Right atrium auricular region (tissue), 2 donors: Measurements from ENCODE around the gene YES1. TPM values are rescaled to one million over a fixed set of nuclear protein-coding genes. Genes with fewer than 3 reads are reported as not detected.
"Not testable (repeated sequence)": the region's sequence is repeated elsewhere in the genome, so short reads cannot be mapped to it uniquely, and the experiment has no call there.

ENCODE experiments used
- DNase-seq: peaks from one replicate; pipeline ENCODE4 v3.0.0-alpha.2; 2019; ENCODE audit warnings: low spot score
- H3K27ac ChIP-seq, 2 donors: fragments of 200-600 bp; sonication (generic); 1 replicate in 1 of 2; 2 replicates in 1 of 2; pipeline ENCODE4 v1.5.1; 2016 to 2019
- H3K27me3 ChIP-seq, 2 donors: fragments of 200-600 bp; sonication (generic); one replicate each; pipeline versions ENCODE4 v1.5.1 to v1.6.0; 2017 to 2019
- H3K36me3 ChIP-seq: fragments of 200-600 bp; sonication (generic); one replicate; pipeline ENCODE4 v1.5.1; 2016
- H3K4me1 ChIP-seq, 2 donors: fragments of 200-600 bp; sonication (generic); one replicate each; pipeline versions ENCODE4 v1.5.1 to v1.6.0; 2017 to 2019
- H3K4me3 ChIP-seq, 2 donors: fragments of 200-600 bp; sonication (generic); 1 replicate in 1 of 2; 2 replicates in 1 of 2; pipeline ENCODE4 v1.5.1; 2017 to 2019; ENCODE audit warnings: mild to moderate bottlenecking in 1 of 2, moderate library complexity in 1 of 2
- H3K9me3 ChIP-seq, 2 donors: fragments of 200-600 bp; sonication (generic); one replicate each; pipeline ENCODE4 v1.5.1; 2019
- total RNA-seq, 2 donors: library from RNA; depleted of rRNA; stranded (reverse); fragments of >200 nt; gene quantifications; one replicate each; pipeline ENCODE4 v1.1.0, GENCODE V29; 2016
- TF ChIP-seq, protein P1 (sequence below), 2 donors: fragments of 200-600 bp; sonication (generic); IDR thresholded peaks; one replicate each; pipeline ENCODE4 v1.5.1; 2019; ENCODE audit warnings: antibody characterized with exemption in 2 of 2

The YES1 gene
- total RNA-seq, 2 donors from 2014 or later = 20.3 to 37.3 TPM

DNA sequence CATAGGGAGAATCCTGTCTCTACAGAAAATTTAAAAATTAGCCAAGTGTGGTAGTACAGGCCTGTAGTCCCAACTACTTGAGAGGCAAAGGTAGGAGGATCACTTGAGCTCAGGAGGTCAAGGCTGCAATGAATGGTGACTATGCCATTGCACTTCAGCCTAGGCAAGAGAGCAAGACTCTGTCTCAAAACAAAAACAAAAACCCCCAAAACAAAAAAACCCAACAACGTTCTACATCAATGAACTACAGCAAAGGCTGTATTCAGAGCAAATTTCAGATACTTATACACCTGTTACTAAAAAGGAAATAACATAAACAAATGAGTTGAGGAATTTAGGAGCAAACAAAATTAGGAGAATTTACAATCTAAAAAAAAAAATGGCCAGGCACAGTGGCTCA, 22.6 kb downstream of the YES1 start:
- Histone ChIP-seq H3K4me1 (peaks cover 0 to 18% of the 10 kb centered on the region in 2 donors), H3K9me3 (peaks cover 0 to 7% of the 10 kb centered on the region in 2 donors), H3K36me3 (no peaks in the 10 kb centered on the region), H3K4me3 (no peak overlapping the region), H3K27me3 (no peaks in the 10 kb centered on the region), H3K27ac (no peak overlapping the region)
- TF ChIP-seq, protein P1, sequence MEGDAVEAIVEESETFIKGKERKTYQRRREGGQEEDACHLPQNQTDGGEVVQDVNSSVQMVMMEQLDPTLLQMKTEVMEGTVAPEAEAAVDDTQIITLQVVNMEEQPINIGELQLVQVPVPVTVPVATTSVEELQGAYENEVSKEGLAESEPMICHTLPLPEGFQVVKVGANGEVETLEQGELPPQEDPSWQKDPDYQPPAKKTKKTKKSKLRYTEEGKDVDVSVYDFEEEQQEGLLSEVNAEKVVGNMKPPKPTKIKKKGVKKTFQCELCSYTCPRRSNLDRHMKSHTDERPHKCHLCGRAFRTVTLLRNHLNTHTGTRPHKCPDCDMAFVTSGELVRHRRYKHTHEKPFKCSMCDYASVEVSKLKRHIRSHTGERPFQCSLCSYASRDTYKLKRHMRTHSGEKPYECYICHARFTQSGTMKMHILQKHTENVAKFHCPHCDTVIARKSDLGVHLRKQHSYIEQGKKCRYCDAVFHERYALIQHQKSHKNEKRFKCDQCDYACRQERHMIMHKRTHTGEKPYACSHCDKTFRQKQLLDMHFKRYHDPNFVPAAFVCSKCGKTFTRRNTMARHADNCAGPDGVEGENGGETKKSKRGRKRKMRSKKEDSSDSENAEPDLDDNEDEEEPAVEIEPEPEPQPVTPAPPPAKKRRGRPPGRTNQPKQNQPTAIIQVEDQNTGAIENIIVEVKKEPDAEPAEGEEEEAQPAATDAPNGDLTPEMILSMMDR (IDR thresholded peaks at IDR 0.05) = no peak
- DNase-seq = no peak

DNA sequence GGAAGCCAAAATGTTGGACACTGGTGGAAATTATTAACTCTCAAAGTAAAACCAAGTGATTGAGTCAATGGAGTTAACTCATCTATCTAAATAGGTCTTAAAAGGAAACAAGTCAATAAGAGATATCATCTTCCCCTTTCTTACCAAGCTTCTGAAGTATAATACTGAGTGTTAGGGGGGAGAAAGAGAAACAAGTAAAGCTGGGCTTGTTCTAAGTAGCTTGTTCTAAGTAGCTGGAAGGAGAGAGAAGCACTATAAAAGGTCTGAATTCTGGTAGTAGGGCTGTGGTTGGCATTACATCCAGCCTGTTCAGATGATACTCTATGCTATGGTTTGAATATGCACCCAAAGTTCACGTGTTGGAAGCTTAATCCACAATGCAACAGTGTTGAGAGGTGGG, 26.8 kb downstream of the YES1 start:
- TF ChIP-seq, protein P1 (IDR thresholded peaks at IDR 0.05) = no peak
- Histone ChIP-seq H3K4me3 (no peak overlapping the region), H3K9me3 (no peaks in the 10 kb centered on the region), H3K27me3 (no peaks in the 10 kb centered on the region), H3K36me3 (no peaks in the 10 kb centered on the region), H3K27ac (no peak overlapping the region), H3K4me1 (peaks cover 0 to 13% of the 10 kb centered on the region in 2 donors)
- DNase-seq = no peak

DNA sequence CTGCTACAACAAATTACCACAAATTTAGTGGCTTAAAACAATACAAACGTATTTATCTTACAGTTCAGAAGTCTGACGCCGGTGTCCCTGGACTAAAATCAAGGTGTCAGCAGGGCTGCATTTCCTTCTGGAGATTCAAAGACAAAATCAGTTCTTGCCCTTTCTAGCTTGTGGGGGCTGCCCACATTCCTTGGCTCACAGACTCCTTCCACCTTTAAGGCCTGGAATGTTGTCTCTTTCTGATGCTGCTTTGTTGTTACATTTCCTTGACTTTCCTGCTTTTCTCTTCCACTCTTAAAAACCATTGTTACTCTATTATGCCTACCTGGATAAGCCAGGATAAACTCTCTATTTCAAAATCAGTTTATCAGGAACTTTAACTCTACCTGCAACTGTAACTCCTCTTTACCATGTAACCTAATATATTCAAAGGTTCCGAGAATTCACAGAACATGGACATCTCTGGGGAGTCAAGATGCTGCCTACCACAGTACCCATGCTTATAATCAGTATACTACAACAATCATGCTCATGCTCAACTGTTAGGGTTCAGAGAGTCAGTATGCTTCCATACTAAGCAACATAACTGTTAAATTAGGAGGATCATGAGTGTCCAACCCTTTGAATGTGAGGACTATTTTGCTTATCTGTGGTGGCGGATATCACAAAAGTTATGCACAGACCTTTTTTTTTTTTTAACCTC, 27.4 kb downstream of the YES1 start:
- no peaks in the 10 kb centered on the region for H3K36me3 ChIP-seq
- no peaks in the 10 kb centered on the region for H3K9me3 ChIP-seq
- H3K27ac ChIP-seq = no peak overlapping the region
- H3K4me1 ChIP-seq = peaks cover 0 to 13% of the 10 kb centered on the region in 2 donors
- TF ChIP-seq, protein P1 (IDR thresholded peaks at IDR 0.05) = no peak
- DNase-seq = no peak
- H3K27me3 ChIP-seq = no peaks in the 10 kb centered on the region
- H3K4me3 ChIP-seq = no peak overlapping the region

DNA sequence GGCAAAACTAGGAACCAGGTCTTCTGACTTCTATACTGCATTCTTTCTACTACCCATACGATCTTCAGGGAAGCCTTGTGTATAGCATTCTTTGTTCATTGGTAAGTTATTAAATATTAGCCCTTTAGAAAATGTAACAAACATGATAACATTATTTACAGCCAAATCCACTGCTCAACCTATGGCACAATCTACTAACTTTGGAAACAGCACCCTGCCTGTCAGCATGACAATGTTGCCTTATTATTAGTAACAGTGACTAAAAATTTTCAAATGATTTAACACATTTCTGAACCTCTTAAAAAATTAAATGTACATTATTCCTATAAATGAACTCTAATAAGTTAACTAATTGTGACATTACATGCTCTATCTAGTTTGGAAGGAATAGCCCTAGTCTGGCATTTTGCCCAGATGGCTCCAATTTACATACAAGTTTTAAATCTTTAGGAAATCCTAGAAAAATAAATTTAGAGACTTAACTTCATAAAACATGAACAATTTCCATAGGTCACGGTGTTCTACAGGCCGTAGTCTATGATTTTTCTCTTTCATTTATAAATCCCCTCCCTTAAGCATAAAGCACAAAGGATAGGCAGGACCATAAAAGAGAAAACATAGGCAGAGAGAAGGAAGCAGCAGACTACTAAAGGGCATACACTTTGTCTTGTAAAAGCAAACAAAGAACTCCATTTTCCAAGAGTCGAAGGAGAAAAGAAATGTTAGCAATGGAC, 33.7 kb downstream of the YES1 start:
- no peaks in the 10 kb centered on the region for H3K27me3 ChIP-seq
- TF ChIP-seq, protein P1 (IDR thresholded peaks at IDR 0.05) = no peak
- H3K4me1 ChIP-seq = peaks cover 0 to 10% of the 10 kb centered on the region in 2 donors
- DNase-seq = no peak
- no peak overlapping the region for H3K27ac ChIP-seq
- no peak overlapping the region for H3K4me3 ChIP-seq
- H3K9me3 ChIP-seq = no peaks in the 10 kb centered on the region
- no peaks in the 10 kb centered on the region for H3K36me3 ChIP-seq

DNA sequence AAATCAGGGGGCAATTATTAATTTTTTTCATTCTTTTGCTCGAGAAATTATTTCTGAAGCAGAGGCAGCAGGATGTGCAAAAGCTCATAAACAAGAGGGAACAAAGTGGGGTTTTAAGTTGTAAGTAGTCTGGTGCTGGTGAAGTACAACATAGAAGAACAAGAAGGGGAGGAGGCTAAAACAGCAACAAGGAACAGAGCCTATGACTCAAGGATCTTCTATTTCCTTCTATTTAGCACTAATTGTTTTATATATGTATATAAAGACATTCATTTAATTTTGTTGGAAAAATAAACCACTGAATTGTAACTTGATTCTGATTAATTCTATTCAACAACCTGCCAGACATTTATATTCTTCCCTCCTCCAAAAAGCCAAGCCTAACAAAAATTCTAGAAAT, 35.0 kb downstream of the YES1 start:
- TF ChIP-seq, protein P1 (IDR thresholded peaks at IDR 0.05) = no peak
- H3K36me3 ChIP-seq = no peaks in the 10 kb centered on the region
- H3K4me1 ChIP-seq = peaks cover 0 to 10% of the 10 kb centered on the region in 2 donors
- H3K27ac ChIP-seq = no peak overlapping the region
- H3K27me3 ChIP-seq = no peaks in the 10 kb centered on the region
- H3K4me3 ChIP-seq = no peak overlapping the region
- H3K9me3 ChIP-seq = no peaks in the 10 kb centered on the region
- DNase-seq = no peak

DNA sequence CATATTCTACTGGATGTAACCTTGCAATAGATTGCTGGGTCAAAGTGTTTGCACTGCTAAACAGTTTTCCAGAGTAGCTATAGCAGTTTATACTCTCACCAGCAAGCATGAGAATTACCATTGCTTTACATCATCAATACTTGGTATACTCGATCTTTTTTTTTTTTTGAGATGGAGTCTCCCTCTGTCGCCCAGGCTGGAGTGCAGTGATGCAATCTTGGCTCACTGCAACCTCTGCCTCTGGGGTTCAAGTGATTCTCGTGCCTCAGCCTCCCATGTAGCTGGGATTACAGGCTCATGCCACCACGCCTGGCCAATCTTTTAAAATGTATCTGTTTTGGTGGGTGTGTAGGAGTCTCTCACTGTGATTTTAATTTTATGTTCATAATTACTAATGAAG, 36.0 kb downstream of the YES1 start:
- not testable (repeated sequence) for H3K9me3 ChIP-seq, DNase-seq, H3K27me3 ChIP-seq, H3K4me3 ChIP-seq, H3K36me3 ChIP-seq, H3K27ac ChIP-seq
- H3K4me1 ChIP-seq = peaks cover 0 to 10% of the 10 kb centered on the region in 2 donors
